SK-N-SH treated with all-trans-retinoic acid at 6 μM for 48 hours (cell line): ENCODE measurements around the gene PRSS36.

ENCODE experiments used
- ATAC-seq: fragments of 200-7000 bp; cut with Tn5 transposase; 3 replicates; pipeline ENCODE4 v1.9.1; 2020; ENCODE audit warnings: mild to moderate bottlenecking, moderate library complexity
- ARNTL ChIP-seq: fragments of 450-650 bp; formaldehyde crosslinking; IDR thresholded peaks from 2 replicates; pipeline ENCODE4 v1.5.0; 2020; ENCODE audit warnings: low read depth, mild to moderate bottlenecking, moderate library complexity, borderline replicate concordance
- BACH2 ChIP-seq: fragments of 250-450 bp; sonication (Bioruptor Pico); IDR thresholded peaks from 2 replicates; pipeline ENCODE4 v1.9.0; 2021; ENCODE audit warnings: mild to moderate bottlenecking, borderline replicate concordance
- CSDC2 ChIP-seq: fragments of 250-450 bp; sonication (Bioruptor Pico); IDR thresholded peaks from 2 replicates; pipeline ENCODE4 v1.5.0; 2020; ENCODE audit warnings: mild to moderate bottlenecking, moderate library complexity
- GLIS3 ChIP-seq: fragments of 250-450 bp; sonication (Bioruptor Pico); IDR thresholded peaks from 2 replicates; pipeline ENCODE4 v1.5.0; 2020; ENCODE audit warnings: mild to moderate bottlenecking, moderate library complexity
- ISL1 ChIP-seq: fragments of 250-450 bp; sonication (Bioruptor Pico); IDR thresholded peaks from 2 replicates; pipeline ENCODE4 v2.1.2; 2022; ENCODE audit warnings: mild to moderate bottlenecking, moderate library complexity
- PPARA ChIP-seq: fragments of 250-450 bp; sonication (Bioruptor Pico); IDR thresholded peaks from 2 replicates; pipeline ENCODE4 v1.5.0; 2020; ENCODE audit warnings: mild to moderate bottlenecking, borderline replicate concordance
- SNAI2 ChIP-seq: fragments of 250-450 bp; sonication (Bioruptor Pico); IDR thresholded peaks from 2 replicates; pipeline ENCODE4 v1.5.0; 2020; ENCODE audit warnings: mild to moderate bottlenecking, moderate library complexity
- TCF4 ChIP-seq: fragments of 250-450 bp; sonication (Bioruptor Pico); IDR thresholded peaks from 2 replicates; pipeline ENCODE4 v1.8.0; 2021; ENCODE audit warnings: mild to moderate bottlenecking, moderate library complexity, borderline replicate concordance
- TOX ChIP-seq: fragments of 250-450 bp; sonication (Bioruptor Pico); IDR thresholded peaks from 2 replicates; pipeline ENCODE4 v1.8.0; 2021; ENCODE audit warnings: mild to moderate bottlenecking, moderate library complexity, borderline replicate concordance
- ZC3H10 ChIP-seq: fragments of 250-450 bp; sonication (Bioruptor Pico); IDR thresholded peaks from 2 replicates; pipeline ENCODE4 v1.5.1; 2021; ENCODE audit warnings: mild to moderate bottlenecking, moderate library complexity
- ZNF565 ChIP-seq: fragments of 450-650 bp; formaldehyde crosslinking; conservative IDR thresholded peaks from 2 replicates; pipeline ENCODE4 v1.5.0; 2020; ENCODE audit warnings: low read depth, mild to moderate bottlenecking, moderate library complexity
- ZNF70 ChIP-seq: fragments of 450-650 bp; formaldehyde crosslinking; IDR thresholded peaks from 2 replicates; pipeline ENCODE4 v1.5.0; 2020; ENCODE audit warnings: mild to moderate bottlenecking, moderate library complexity
- TF ChIP-seq, protein P1 (sequence below): fragments of 250-450 bp; sonication (Bioruptor Pico); IDR thresholded peaks from 2 replicates; pipeline ENCODE4 v1.5.1; 2021; ENCODE audit warnings: mild to moderate bottlenecking, moderate library complexity
- TF ChIP-seq, protein P2 (sequence below): fragments of 250-450 bp; sonication (Bioruptor Pico); IDR thresholded peaks from 2 replicates; pipeline ENCODE4 v1.5.0; 2020; ENCODE audit warnings: mild to moderate bottlenecking, moderate library complexity
- TF ChIP-seq, protein P3 (sequence below): fragments of 250-450 bp; sonication (Bioruptor Pico); IDR thresholded peaks from 2 replicates; pipeline ENCODE4 v1.8.0; 2021; ENCODE audit warnings: low read depth, mild to moderate bottlenecking, moderate library complexity, borderline replicate concordance
- TF ChIP-seq, protein P4 (sequence below): fragments of 250-450 bp; sonication (Bioruptor Pico); IDR thresholded peaks from 2 replicates; pipeline ENCODE4 v1.5.1; 2020; ENCODE audit warnings: low read depth, mild to moderate bottlenecking, moderate library complexity

PRSS36 gene

DNA sequence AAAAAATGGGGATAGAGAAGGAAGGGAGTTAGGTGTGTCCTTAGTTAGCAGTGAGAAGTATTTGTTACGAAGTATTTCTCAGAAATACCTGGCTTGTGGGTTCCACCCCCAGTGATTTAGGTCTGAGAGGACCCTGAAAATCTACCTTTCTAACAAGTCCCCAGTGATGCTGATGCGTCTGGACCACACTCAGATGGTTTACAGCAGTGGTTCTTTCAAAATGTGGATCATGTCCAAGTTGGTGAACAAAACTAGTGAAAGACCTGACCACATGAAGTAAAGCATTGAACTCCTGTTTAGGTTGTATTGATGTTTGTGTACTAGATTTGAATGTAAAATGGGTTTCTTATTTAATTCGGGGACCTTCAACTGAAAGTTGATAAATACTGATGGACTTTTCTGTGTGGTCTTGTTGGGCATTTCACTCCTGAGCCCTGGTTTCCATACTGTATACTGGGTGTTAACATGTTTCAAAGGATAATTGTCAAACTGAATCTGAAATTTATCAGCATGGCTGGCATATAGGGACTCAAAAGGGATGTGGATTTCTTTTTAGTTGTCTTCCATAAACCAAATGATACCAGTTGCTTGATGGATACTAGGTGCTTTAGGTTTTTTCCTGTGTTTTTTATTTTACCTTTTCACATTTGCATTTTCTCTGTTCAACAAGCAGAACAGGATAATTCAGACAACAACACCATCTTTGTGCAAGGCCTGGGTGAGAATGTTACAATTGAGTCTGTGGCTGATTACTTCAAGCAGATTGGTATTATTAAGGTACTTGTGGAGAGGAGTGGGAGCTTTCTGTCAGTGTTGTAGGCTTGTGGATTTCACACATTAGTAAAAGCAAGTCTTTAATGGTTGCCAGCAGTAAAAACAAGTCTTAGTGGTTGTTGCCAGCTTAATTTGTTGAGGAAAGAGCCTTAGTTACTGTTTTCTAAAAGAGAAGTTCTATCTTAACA is 38.9 kb upstream of the PRSS36 start:
- no peak for ATAC-seq
- TF ChIP-seq TOX (CRISPR knock-in tag) (no peak), ISL1 (CRISPR knock-in tag) (no peak), ZC3H10 (CRISPR knock-in tag) (no peak), GLIS3 (CRISPR knock-in tag) (no peak), ARNTL (no peak), ZNF565 (CRISPR knock-in tag) (no peak), ZNF70 (no peak)
- TF ChIP-seq, protein P1, sequence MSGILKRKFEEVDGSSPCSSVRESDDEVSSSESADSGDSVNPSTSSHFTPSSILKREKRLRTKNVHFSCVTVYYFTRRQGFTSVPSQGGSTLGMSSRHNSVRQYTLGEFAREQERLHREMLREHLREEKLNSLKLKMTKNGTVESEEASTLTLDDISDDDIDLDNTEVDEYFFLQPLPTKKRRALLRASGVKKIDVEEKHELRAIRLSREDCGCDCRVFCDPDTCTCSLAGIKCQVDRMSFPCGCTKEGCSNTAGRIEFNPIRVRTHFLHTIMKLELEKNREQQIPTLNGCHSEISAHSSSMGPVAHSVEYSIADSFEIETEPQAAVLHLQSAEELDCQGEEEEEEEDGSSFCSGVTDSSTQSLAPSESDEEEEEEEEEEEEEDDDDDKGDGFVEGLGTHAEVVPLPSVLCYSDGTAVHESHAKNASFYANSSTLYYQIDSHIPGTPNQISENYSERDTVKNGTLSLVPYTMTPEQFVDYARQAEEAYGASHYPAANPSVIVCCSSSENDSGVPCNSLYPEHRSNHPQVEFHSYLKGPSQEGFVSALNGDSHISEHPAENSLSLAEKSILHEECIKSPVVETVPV (CRISPR knock-in tag): no peak
- TF ChIP-seq, all 23 proteins: peak for 0

DNA sequence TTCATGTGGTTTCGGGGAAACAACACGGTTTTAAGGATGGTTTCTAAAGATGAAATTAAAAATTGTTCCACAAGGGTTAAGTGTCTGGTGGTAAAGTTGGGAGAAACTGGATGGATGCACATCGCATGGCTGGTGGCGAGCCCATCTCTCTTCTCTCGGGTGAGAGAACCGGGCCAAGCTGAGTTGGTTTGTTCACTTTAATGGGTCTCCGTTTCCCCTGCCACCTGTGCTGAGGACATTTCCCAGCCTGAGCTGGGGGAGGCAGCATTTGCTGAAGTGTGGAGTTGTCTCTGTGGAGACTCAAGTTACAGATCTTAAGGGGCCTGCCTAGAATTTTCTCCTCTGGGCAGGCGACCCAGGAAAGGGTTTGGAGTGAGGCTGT is 37.9 kb upstream of the PRSS36 start:
- ATAC-seq: no peak

More for the DNA sequence above, 37.9 kb upstream of the PRSS36 start:
- no peak for TF ChIP-seq SNAI2 (CRISPR knock-in tag)
- no peak for TF ChIP-seq BACH2 (CRISPR knock-in tag)
- no peak for TF ChIP-seq ISL1 (CRISPR knock-in tag)
- no peak for TF ChIP-seq ARNTL
- TF ChIP-seq, protein P1 (CRISPR knock-in tag): no peak
- TF ChIP-seq, protein P2, sequence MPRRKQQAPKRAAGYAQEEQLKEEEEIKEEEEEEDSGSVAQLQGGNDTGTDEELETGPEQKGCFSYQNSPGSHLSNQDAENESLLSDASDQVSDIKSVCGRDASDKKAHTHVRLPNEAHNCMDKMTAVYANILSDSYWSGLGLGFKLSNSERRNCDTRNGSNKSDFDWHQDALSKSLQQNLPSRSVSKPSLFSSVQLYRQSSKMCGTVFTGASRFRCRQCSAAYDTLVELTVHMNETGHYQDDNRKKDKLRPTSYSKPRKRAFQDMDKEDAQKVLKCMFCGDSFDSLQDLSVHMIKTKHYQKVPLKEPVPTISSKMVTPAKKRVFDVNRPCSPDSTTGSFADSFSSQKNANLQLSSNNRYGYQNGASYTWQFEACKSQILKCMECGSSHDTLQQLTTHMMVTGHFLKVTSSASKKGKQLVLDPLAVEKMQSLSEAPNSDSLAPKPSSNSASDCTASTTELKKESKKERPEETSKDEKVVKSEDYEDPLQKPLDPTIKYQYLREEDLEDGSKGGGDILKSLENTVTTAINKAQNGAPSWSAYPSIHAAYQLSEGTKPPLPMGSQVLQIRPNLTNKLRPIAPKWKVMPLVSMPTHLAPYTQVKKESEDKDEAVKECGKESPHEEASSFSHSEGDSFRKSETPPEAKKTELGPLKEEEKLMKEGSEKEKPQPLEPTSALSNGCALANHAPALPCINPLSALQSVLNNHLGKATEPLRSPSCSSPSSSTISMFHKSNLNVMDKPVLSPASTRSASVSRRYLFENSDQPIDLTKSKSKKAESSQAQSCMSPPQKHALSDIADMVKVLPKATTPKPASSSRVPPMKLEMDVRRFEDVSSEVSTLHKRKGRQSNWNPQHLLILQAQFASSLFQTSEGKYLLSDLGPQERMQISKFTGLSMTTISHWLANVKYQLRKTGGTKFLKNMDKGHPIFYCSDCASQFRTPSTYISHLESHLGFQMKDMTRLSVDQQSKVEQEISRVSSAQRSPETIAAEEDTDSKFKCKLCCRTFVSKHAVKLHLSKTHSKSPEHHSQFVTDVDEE: no peak
- TF ChIP-seq GLIS3 (CRISPR knock-in tag): no peak
- TF ChIP-seq, protein P3, sequence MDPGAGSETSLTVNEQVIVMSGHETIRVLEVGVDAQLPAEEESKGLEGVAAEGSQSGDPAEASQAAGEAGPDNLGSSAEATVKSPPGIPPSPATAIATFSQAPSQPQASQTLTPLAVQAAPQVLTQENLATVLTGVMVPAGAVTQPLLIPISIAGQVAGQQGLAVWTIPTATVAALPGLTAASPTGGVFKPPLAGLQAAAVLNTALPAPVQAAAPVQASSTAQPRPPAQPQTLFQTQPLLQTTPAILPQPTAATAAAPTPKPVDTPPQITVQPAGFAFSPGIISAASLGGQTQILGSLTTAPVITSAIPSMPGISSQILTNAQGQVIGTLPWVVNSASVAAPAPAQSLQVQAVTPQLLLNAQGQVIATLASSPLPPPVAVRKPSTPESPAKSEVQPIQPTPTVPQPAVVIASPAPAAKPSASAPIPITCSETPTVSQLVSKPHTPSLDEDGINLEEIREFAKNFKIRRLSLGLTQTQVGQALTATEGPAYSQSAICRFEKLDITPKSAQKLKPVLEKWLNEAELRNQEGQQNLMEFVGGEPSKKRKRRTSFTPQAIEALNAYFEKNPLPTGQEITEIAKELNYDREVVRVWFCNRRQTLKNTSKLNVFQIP (CRISPR knock-in tag): no peak
- TF ChIP-seq, protein P4, sequence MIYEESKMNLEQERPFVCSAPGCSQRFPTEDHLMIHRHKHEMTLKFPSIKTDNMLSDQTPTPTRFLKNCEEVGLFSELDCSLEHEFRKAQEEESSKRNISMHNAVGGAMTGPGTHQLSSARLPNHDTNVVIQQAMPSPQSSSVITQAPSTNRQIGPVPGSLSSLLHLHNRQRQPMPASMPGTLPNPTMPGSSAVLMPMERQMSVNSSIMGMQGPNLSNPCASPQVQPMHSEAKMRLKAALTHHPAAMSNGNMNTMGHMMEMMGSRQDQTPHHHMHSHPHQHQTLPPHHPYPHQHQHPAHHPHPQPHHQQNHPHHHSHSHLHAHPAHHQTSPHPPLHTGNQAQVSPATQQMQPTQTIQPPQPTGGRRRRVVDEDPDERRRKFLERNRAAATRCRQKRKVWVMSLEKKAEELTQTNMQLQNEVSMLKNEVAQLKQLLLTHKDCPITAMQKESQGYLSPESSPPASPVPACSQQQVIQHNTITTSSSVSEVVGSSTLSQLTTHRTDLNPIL: no peak
- no peak for TF ChIP-seq CSDC2 (CRISPR knock-in tag)
- TF ChIP-seq ZC3H10 (CRISPR knock-in tag): no peak
- no peak for TF ChIP-seq PPARA (CRISPR knock-in tag)
- TF ChIP-seq ZNF565 (CRISPR knock-in tag): no peak
- TF ChIP-seq TCF4 (CRISPR knock-in tag): no peak
